HG03097 (cell line): Measurements from ENCODE around the gene ADRA2C.

Experiments
- ATAC-seq: cut with Tn5 transposase; IDR thresholded peaks from one replicate; pipeline ENCODE4 v1.9.1; 2021; ENCODE audit not compliant: unreplicated experiment, low FRiP score

Gene ADRA2C

DNA sequence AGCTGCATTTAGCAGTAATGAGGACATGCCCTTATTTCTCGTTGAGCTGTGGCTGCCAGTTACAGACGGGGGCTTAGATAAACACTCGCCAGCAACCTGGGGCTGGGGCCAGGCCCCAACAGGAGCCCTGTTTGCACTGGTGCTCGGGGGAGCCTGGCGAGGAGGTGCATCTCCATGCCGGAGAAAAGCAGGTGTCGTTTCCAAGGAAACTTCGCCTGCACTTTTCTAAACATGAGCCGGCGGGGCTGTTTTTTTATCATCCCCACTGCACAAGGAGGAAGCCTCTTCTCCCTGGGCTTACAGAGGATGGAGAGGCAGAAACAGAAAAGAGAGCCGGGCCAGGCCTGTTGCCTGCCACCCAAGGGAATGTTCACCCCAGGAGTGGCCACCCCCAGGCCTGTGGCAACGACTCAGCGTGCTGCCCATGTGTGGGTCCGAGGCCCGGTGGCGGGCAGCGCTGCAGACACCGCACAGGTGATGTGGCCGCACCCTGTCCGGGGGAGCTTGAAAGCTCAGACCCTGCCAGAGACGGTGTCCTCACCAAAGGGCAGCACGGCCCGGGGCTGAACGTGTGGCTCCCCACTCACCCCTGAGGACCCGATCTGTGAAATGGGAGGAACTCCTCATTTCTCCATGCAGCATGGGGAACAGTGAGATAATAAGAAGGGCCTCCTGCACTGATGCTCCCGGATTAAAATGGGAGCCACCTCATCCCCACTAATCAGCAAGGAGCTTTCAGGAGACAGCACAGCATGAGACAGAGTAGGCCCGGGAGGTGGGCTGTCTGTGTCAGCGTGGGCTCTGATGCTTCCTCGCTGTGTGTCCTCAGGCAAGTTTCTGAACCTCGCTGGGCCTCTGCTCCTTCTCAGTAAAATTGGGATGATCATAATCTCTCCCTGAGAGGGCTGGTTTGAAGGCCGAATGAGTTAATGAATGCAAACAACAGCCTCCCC lies 33.8 kb upstream of the ADRA2C start:
- ATAC-seq = no peak

DNA sequence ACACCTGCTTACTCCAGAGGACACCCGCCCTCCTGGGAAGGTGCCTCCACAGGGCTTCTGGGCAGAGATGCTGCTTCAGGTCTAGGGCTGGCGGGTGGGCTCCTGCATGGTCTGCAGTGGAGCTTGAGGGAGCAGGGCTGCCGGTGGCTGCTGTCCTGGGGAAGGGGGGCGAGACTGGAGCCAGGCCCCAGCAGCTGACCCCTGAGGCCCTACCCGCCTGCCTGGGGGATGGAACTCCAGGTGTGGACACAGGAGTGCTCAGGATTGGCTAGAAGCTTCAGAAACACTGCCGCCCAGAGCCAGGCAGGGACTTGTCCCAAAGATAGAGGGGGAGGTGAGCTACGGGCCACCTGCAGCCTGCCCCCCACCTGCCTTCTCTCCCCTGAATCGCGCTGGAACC lies 33.0 kb upstream of the ADRA2C start:
- no peak for ATAC-seq

DNA sequence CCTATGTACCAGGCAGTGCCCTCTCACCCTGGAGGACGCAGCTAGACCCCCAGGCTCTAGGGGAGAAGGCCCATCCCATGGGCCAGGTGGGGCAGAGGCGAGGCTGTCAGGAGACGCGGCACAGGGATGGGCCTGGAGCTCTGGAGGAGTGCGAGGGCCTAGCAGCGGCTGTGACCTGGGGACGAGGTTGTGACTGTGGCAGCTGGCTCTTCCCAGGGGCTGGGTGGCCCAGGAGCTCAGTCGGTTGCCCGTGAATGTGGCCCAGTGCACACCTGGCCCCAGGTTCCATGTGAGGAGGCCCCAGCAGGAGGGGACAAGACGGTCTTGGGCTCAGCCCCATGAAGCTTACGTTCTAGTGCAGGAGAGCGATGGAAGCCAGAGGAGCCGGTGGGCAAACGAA lies 31.0 kb upstream of the ADRA2C start:
- no peak for ATAC-seq

DNA sequence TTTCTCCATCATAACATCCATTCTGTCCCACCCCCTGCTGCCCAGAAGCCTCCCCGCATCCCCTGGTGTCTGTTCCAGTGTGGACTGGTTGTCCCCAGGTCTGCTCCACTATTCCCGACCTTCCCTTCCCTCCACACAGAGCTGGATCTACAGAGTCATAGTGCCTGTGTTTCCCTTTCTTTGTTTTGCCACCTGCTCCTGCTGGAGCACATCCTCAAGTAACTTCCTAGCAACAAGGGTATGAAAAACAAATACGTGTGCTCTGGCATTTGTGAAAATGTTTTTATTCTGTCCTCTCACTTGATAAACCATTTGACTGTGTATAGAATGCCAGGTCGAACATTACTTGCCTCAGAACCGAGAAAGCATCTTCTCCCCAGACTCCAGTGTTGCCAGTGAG lies 29.9 kb upstream of the ADRA2C start:
- no peak for ATAC-seq

DNA sequence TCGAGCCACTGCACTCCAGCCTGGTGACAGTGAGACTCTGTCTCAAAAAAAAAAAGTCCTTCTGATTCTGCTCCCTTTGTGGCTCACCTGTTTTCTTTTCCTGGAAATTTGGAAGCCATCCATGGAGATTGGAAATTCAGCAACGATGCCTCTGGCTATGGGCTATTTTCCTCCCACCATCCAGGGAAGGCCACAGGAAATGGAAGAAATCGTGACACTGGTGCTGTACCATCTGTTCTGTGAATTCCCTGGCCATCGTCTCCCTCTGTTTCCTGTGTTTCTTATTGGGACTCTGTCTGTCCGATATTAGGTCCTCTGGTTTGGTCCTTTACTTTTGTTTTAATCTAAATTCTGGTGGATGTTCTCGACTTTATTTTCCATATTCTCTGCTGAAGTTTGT lies 29.4 kb upstream of the ADRA2C start:
- no peak for ATAC-seq

DNA sequence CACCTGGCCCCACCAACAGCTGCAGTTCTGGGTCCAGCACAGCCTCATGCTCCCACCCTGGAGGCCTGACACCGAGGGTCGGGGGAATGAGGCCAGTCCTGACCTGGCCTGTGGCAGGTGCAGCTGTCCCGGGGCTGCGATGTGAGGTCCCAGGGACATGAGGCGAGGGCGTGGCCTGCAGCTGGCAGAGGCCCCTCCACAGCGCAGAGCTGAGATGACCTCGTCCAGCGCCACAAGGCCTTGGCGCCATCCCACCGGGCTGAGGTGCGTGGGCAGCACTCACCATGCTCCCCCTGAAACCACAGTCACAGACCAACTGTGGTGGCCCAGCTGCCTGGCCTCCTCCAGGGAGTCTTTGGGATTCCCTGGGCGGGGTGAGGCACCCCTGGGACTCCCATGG lies 26.6 kb upstream of the ADRA2C start:
- ATAC-seq = no peak

DNA sequence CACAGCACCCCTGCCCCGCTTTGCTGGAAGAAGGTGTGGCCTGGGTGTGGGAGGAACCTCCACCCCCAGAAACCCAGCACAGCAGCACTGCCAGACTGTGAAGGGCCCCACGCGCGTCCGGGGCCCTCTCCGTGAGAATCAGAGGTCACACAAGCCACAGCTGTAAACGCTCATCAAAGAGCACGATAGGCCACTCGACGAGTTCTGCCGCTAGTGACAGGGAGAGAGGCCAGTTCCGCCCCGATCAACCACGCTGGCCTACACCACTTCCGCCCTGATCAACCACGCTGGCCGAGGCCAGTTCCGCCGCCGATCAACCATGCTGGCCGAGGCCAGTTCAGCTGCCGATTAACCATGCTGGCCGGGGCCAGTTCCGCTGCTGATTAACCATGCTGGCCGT lies 25.9 kb upstream of the ADRA2C start:
- ATAC-seq = no peak

DNA sequence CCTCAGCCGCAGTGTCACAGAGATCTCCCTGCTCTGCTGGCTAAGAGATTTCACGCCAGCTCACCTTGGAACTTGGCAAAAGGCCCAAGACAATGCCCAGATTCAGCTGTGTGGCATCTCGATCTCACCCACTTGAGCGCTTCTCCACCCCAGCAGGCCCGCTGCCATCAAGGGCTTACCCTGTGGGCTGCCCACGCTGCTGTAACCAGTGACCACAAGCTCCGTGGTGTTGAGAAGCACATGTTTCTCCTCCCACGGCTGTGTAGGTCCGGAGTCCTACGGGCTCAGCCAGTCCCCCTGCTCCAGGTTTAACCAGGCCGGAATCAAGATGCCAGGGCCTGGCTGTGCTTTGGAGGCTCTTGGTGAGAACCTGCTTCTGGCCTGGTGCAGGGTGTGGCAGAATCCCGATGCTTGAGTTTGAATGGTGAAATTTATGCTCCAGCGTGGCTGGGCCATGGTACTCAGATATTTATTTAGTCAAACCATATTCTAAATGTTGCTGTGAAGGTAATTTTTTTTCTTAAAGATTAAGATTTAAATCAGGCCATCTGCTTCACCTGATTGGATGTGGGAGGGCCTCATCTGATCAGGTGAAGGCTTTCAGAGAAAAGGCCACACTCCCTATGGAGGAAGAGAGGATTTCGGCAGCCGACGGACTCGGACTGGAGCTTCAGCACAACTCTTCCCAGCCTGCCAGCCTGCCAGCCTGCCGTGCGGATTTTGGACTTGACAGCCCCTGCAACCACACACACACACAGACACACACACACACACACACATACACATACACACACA lies 24.8 kb upstream of the ADRA2C start:
- ATAC-seq = no peak

DNA sequence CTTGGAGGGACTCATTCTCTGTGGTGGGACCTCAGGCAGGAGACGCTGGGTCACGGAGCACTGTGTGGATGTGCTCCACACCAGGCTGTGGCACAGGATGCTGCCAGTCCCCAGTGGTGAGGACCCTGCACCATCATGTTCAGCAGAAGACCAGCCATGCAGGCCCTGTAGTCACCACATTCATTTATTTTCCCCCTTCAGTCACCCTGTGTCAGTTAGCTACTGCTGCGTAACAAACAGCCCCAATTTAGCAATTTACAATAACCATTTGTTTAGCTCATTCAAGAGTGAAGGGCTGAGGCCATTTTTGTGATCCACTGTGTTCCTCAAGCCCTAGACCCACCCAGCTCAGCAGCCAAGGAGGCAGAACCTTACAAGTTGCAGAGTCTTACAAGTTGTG lies 23.6 kb upstream of the ADRA2C start:
- no peak for ATAC-seq

DNA sequence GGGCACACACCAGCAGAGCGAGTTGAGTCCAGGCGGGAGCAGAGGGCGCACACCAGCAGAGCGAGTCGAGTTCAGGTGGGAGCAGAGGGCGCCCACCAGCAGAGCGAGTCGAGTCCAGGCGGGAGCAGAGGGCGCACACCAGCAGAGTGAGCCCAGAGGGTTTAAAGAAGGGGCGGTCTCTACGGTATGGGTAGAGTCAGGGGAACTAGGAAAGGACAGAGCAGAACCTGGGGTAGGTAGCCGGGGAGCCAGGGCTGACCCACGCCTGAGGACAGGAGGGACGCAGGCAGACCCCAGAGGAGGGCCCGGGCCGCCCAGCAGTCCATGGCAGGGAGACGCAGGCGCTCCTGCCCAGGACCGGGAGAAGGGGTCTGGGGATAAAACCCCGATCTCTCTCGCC lies 22.0 kb upstream of the ADRA2C start:
- ATAC-seq = no peak

DNA sequence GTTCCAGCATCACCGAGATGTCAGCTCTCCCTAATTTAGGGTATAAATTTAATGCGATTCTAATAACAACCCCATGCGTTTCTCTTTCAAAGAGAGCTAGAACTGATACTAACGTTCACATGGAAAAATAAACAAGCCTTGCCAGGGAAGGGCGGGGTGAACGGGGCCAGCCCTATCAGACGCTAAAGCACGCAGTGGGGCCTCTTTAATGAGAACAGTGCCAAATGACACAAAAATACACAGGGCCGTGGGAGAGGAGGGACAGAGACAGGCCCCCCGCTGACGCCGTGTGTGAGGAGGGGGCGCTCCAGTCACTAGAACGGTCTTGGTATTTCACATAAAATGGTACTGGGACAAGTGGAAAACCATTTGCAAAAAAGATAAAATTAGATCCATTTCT lies 21.3 kb upstream of the ADRA2C start:
- no peak for ATAC-seq

DNA sequence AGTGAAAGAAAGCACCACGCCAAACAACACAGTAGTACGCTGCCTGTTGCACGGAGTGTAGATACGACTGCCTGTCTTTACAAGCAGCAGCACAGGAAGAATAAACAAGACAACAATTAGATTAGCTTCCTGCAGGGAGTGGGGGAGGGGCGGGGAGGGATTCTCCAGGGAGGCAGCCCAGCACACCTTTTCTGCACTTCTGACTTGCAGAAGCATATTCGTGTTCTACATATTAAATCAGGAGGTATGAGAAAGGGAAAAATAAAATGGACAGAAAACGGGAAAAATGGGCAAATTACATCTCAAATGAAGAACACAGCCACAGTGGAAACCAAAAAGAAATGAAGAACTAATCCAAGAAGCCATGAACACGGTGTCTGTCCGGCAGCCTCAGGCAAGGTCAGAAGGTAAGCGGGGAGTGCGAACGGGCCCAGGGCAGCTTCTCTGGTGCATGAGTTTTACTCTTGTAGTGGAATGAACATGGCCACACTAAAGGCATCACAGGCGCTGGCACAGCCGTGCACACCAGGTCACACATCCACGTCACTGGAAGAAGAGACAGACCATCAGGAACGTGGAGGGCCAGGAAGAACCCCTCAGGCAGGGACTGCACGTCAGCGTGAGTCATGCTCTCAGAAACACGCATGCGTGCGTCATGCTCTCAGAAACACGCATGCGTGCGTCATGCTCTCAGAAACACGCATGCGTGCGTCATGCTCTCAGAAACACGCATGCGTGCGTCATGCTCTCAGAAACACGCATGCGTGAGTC lies 20.1 kb upstream of the ADRA2C start:
- no peak for ATAC-seq

DNA sequence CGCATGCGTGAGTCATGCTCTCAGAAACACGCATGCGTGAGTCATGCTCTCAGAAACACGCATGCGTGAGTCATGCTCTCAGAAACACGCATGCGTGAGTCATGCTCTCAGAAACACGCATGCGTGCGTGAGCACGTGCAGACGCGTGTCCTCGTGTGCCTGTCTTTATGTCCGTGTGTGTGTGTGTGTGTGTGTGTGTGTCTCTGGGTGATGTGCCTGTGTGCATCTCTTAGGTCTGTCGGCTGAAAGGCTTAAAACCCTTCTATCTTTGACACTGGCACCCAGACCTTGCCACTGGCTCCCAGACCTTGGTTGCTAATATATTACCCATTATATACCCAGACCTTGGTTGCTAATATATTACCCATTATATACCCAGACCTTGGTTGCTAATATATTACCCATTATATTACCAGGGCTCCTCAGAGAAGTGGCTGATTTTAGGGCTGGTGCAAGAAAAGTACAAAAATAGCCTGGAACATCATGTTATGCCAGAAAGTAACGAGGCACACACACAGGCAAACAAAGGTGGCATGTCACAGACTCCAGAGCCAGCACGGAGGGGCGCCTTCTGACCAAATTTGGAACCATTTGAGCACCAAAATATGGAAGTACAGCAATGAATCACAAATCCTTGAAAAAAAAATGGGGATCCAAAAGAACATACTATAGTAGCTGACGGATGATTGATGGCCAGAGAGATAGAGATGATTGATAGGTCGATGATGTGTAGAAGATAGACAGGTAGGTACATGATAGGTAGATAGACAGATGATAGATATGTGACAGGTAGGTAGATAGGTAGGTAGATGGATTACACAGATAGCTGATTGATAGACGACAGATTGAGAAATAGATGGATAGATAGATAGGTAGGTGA lies 19.2 kb upstream of the ADRA2C start:
- no peak for ATAC-seq

DNA sequence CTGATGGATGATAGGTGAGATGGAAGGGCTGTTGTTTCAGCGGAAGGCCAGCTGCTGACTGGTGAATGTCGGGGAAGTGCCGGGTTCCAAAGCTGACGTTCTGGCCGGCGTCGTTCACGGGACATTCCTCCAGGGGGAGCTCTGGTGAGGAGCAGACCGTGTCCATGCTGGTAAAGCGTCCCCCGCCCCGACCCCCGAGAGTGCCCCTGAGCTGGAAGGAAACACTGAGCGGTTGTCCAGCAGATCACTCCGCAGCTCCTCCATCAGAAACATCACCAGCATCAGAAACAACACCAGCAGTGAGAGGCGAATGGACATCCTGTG lies 18.6 kb upstream of the ADRA2C start:
- no peak for ATAC-seq

DNA sequence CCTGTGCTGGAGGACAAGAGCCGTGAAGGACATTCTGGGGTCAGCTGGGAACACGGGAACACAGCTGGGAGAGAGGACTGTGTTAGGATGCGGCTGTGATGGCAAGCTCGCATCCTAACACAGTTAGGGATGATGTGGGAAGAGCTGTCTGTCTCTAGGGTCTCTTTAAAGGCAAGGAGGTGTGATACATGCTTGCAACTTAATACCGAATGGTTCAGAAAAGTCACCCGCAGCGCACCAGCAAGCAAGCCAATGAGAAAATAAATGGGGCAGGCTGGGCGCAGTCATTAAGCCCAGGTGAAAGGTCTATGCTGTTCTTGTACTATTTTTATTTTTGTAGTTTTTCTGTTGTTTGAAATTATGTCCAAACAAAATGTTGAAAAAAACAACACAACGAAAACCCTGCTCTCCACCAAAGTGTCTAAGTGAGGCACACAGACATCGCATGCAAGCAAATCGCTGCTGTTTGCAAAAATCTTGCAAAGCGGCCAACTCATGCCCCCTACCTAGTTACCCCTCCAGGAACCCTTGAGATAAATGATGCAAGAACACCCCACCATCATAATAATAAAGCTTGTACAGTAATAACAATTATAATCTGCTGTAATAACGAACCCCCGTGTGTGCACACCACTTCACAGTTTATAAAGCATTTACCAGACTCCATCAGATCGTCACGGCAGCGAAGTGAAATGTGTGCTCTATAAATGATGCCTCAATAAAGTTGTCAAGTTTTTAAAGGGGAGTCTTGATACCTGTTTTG lies 17.9 kb upstream of the ADRA2C start:
- ATAC-seq = no peak

DNA sequence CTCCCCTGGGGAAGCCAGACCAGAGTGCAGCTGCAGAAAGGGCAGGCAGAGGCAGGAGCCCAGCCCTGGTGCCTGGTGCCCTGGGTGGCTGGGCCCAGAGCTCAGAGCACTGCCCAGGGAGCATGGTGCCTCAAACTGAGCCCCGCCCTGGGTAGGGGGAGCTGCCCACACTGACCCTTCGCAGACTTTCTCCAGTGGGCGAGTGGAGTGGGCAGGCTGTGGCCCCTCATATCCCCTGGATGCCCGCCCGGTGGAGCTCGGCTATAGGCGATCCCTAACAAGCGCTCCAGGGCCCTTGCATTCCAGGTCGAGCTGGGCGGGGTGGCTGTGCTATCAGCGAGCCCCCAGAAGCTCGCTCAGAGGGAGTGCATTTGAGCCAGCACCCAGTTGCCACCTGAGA lies 17.1 kb upstream of the ADRA2C start:
- ATAC-seq = no peak

DNA sequence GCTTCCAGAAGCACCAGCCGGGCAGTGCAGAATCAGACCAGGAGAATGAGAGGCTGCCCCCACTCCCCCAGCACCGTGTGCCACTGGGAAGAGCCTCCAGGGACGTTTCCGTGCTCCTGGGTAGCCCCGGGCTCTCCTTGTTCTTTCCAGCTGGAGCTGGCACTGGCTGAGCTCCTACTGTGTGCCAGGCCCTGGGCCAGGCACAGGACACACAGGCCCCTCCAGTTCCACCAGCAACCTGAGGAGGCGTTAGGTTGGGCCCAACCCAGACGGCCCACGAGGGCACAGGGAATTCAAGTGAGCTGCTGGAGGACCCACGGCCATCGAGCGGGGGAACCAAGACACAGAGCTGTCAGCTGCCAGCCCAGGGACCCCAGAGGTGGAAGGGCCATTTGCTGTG lies 15.9 kb upstream of the ADRA2C start:
- no peak for ATAC-seq

DNA sequence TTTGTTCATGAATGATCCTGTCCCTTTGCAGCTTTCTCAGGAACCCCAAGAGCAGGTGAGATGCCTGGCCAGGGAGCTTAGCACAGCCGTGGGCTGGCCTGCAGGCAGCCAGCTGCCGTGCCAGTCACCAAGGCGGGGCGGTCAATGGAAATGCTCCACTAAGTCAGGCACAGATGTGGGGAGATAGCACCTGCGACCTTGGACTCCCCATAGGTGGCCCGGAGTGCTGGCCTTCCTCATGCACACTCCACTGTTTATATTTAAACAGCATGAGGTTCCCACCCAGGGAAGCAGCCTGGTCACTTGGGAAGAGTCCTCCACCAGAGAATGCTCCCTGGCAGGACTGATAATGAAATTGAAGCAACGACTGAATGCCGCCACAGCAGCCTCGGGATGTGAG lies 14.2 kb upstream of the ADRA2C start:
- no peak for ATAC-seq

DNA sequence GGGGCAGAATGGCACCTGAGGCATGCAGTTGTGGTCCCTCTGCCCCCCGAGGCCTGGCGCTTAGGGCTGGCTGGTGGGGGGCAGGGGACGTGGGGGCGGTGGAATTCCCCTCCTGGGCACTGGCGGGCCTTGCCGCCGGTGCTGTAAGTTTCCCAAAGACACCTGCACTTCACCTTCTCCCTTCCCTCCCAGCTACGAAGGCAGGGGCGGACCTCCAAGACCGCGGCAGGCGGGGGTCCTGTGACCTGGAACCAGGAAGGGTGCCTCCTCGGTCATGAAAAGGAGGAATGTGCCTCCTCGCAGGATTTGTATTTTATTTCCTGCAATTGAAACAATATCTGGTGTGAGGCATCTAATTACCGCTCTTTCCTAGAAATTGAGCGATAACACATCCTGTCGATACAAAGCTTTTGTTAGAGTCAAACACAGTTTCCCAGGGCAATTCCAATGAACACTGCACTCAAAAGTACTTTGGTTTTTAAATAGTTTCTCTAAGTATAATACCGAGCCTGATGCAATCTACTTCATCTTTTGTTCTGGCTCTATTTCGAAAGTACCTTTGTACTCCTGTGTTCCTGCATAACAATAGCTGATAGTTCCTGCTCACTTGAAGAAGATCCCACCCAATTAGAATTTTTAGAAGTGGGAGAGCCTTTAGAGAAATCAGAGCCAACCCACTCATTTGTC lies 12.3 kb upstream of the ADRA2C start:
- ATAC-seq = no peak
